GM23338 (cell line): ENCODE data around the gene MYCN. TPM values are rescaled to one million over a fixed set of nuclear protein-coding genes. Genes with fewer than 3 reads are reported as not detected.

Source experiments
- ATAC-seq: fragments of 200-7000 bp; cut with Tn5 transposase; 3 replicates; pipeline ENCODE4 v1.9.1; 2020
- DNase-seq: peaks from one replicate; pipeline ENCODE4 v3.0.0-alpha.2; 2015; ENCODE audit warnings: low spot score
- H2AFZ ChIP-seq: fragments of 200-600 bp; sonication (generic); 2 replicates; pipeline ENCODE4 v1.8.0; 2016; ENCODE audit warnings: antibody characterized with exemption, mild to moderate bottlenecking, moderate library complexity
- H3F3A ChIP-seq: fragments of 200-600 bp; sonication (generic); replicated peaks from 2 replicates; pipeline ENCODE4 v1.8.0; 2017; ENCODE audit warnings: antibody characterized with exemption, mixed run types, low read depth
- H3K27ac ChIP-seq: fragments of 200-600 bp; sonication (generic); 2 replicates; pipeline ENCODE4 v1.6.1; 2016; ENCODE audit warnings: low read depth
- H3K27me3 ChIP-seq: fragments of 200-600 bp; sonication (generic); 2 replicates; pipeline ENCODE4 v1.8.0; 2016; ENCODE audit warnings: mild to moderate bottlenecking, mixed run types, moderate library complexity; ENCODE audit not compliant: insufficient read depth
- H3K36me3 ChIP-seq: fragments of 200-600 bp; sonication (generic); 2 replicates; pipeline ENCODE4 v1.8.0; 2016; ENCODE audit warnings: mild to moderate bottlenecking; ENCODE audit not compliant: insufficient read depth
- H3K4me1 ChIP-seq: fragments of 200-600 bp; sonication (generic); 2 replicates; pipeline ENCODE4 v1.8.0; 2016; ENCODE audit warnings: mild to moderate bottlenecking, moderate library complexity; ENCODE audit not compliant: insufficient read depth
- H3K4me2 ChIP-seq: fragments of 200-600 bp; sonication (generic); 2 replicates; pipeline ENCODE4 v1.7.1; 2017; ENCODE audit warnings: mixed run types
- H3K4me3 ChIP-seq: fragments of 200-600 bp; sonication (generic); 2 replicates; pipeline ENCODE4 v1.6.1; 2016; ENCODE audit warnings: mixed run types
- H3K79me2 ChIP-seq: fragments of 200-600 bp; sonication (generic); replicated peaks from 2 replicates; pipeline ENCODE4 v1.8.0; 2017; ENCODE audit warnings: mild to moderate bottlenecking; ENCODE audit not compliant: insufficient read depth
- H3K9me2 ChIP-seq: fragments of 200-600 bp; sonication (generic); 2 replicates; pipeline ENCODE4 v1.8.0; 2017; ENCODE audit not compliant: insufficient read depth
- H4K20me1 ChIP-seq: fragments of 200-600 bp; sonication (generic); replicated peaks from 2 replicates; pipeline ENCODE4 v1.8.0; 2017; ENCODE audit warnings: mild to moderate bottlenecking; ENCODE audit not compliant: insufficient read depth
- H3K27ac Mint-ChIP-seq: 2 replicates; pipeline ENCODE4 v1.8.0; 2020; ENCODE audit warnings: inconsistent platforms, mild to moderate bottlenecking, moderate library complexity, mixed read lengths
- H3K27me3 Mint-ChIP-seq: 3 replicates; pipeline ENCODE4 v1.8.0; 2022; ENCODE audit warnings: low read depth, mild to moderate bottlenecking, moderate library complexity, mixed read lengths, inconsistent platforms; ENCODE audit not compliant: insufficient read depth, poor library complexity
- H3K36me3 Mint-ChIP-seq: 3 replicates; pipeline ENCODE4 v1.8.0; 2021; ENCODE audit warnings: low read depth, mild to moderate bottlenecking, inconsistent platforms, moderate library complexity, mixed read lengths
- H3K4me1 Mint-ChIP-seq: 3 replicates; pipeline ENCODE4 v1.8.0; 2020; ENCODE audit warnings: mild to moderate bottlenecking, inconsistent platforms, mixed read lengths
- H3K4me3 Mint-ChIP-seq: 3 replicates; pipeline ENCODE4 v1.8.0; 2021; ENCODE audit warnings: moderate library complexity, mild to moderate bottlenecking, inconsistent platforms, mixed read lengths
- H3K9me3 Mint-ChIP-seq: 3 replicates; pipeline ENCODE4 v1.8.0; 2020; ENCODE audit warnings: moderate library complexity, mild to moderate bottlenecking, inconsistent platforms, mixed read lengths
- CTCF ChIP-seq, 2 experiments: fragments of 200-600 bp in 1 of 2; sonication (generic) in 1 of 2; conservative IDR thresholded peaks; 2 replicates each; pipeline versions ENCODE4 v1.5.1 to v1.6.1; 2016 to 2017; ENCODE audit warnings: antibody characterized with exemption in 2 of 2, low read depth in 2 of 2, mild to moderate bottlenecking in 2 of 2, moderate library complexity in 1 of 2
- ETS1 ChIP-seq: IDR thresholded peaks from 2 replicates; pipeline ENCODE4 v1.6.1; 2016; ENCODE audit warnings: antibody characterized with exemption
- EZH2 ChIP-seq: fragments of 200-600 bp; sonication (generic); IDR thresholded peaks from one replicate; pipeline ENCODE4 v1.8.0; 2017; ENCODE audit warnings: antibody characterized with exemption, mild to moderate bottlenecking, low read depth; ENCODE audit not compliant: unreplicated experiment
- JUNB ChIP-seq: IDR thresholded peaks from one replicate; pipeline ENCODE4 v1.6.1; 2016; ENCODE audit warnings: antibody characterized with exemption; ENCODE audit not compliant: unreplicated experiment
- REST ChIP-seq: IDR thresholded peaks from one replicate; pipeline ENCODE4 v1.6.1; 2018; ENCODE audit warnings: antibody characterized with exemption; ENCODE audit not compliant: unreplicated experiment
- STAT1 ChIP-seq: IDR thresholded peaks from one replicate; pipeline ENCODE4 v1.6.1; 2016; ENCODE audit warnings: antibody characterized with exemption; ENCODE audit not compliant: unreplicated experiment
- ZNF114 ChIP-seq: fragments of 250-450 bp; sonication (Bioruptor Pico); IDR thresholded peaks from 2 replicates; pipeline ENCODE4 v1.5.0; 2020; ENCODE audit warnings: mild to moderate bottlenecking, moderate library complexity
- ZNF462 ChIP-seq: fragments of 250-450 bp; sonication (Bioruptor Pico); IDR thresholded peaks from 2 replicates; pipeline ENCODE4 v1.5.0; 2020; ENCODE audit warnings: mild to moderate bottlenecking, moderate library complexity
- polyA plus RNA-seq: library from polyadenylated mRNA; unstranded; fragments of >200 nt; fragmentation: Nextera tagmentation; extraction: Ambion mirVana; gene quantifications from 2 replicates; pipeline ENCODE4 v1.2.1, GENCODE V29; 2016
- total RNA-seq: library from RNA; depleted of rRNA; stranded (reverse); fragments of >200 nt; shearing (Covaris generic); gene quantifications from 2 replicates; pipeline ENCODE4 v1.2.3, GENCODE V29; 2014

The MYCN gene
- total and polyA plus RNA-seq, 2 experiments from 2014 or later: 50.8 to 145 TPM

GRCh38 chr2:15895615-15896469 is 44.5 kb upstream of the MYCN start (continued):
- TF ChIP-seq ZNF462 (CRISPR knock-in tag): no peak

- ATAC-seq (no peak), DNase-seq (no peak)
- no peaks in the 10 kb centered on the region for H3K27me3 ChIP-seq
- peaks cover 24% of the 10 kb centered on the region for H3K9me3 Mint-ChIP-seq
- no peaks in the 10 kb centered on the region for H3K36me3 ChIP-seq
- peaks cover 35% of the 10 kb centered on the region for H3K4me1 Mint-ChIP-seq
- no peaks in the 10 kb centered on the region for H3K79me2 ChIP-seq
- H3K27ac ChIP-seq: no peak overlapping the region
- no peaks in the 10 kb centered on the region for H4K20me1 ChIP-seq
- peaks cover 30% of the 10 kb centered on the region for H3K4me1 ChIP-seq
- no peak overlapping the region for H3K4me3 Mint-ChIP-seq
- no peak overlapping the region for H3K27ac Mint-ChIP-seq
- no peak overlapping the region for H2AFZ ChIP-seq
- peaks cover 2% of the 10 kb centered on the region for H3K27me3 Mint-ChIP-seq
- peaks cover 23% of the 10 kb centered on the region; the same call in 2 of the 3 replicates for H3K36me3 Mint-ChIP-seq
- H3K4me3 ChIP-seq: no peak overlapping the region
- H3K9me2 ChIP-seq: no peaks in the 10 kb centered on the region
- no peaks in the 10 kb centered on the region for H3F3A ChIP-seq
- no peak overlapping the region for H3K4me2 ChIP-seq
- TF ChIP-seq STAT1: no peak
- TF ChIP-seq ETS1: no peak
- no peak for TF ChIP-seq CTCF (conservative IDR thresholded peaks at IDR 0.05; ENCODE audit: low read depth in 2 of 2)
- TF ChIP-seq JUNB: no peak
- no peak for TF ChIP-seq EZH2
- TF ChIP-seq ZNF114 (CRISPR knock-in tag): no peak
- no peak for TF ChIP-seq REST
Observed at GRCh38 chr2:15896859-15897258, 43.5 kb upstream of the MYCN start.
